SK-N-DZ (cell line): ENCODE results near the gene PCBP2. TPM values are rescaled to one million over a fixed set of nuclear protein-coding genes. Genes with fewer than 3 reads are reported as not detected.
"Not testable (repeated sequence)": the region's sequence is repeated elsewhere in the genome, so short reads cannot be mapped to it uniquely, and the experiment has no call there.

Source experiments
- DNase-seq: peaks from one replicate; pipeline ENCODE4 v3.0.0-alpha.2; 2015; ENCODE audit warnings: low spot score
- polyA plus RNA-seq, 2 experiments: library from polyadenylated mRNA; depleted of rRNA; stranded (reverse); fragments of >200 nt; gene quantifications; 2 replicates each; pipeline ENCODE4 v1.2.3, GENCODE V29; 2014

PCBP2 gene
- polyA plus RNA-seq (2014; cell fraction: cytosol; rRNA removed) = 319 and 354 TPM in 2 replicates
- 451 and 689 TPM in 2 replicates for polyA plus RNA-seq (2014; cell fraction: nucleus; rRNA removed)

DNA sequence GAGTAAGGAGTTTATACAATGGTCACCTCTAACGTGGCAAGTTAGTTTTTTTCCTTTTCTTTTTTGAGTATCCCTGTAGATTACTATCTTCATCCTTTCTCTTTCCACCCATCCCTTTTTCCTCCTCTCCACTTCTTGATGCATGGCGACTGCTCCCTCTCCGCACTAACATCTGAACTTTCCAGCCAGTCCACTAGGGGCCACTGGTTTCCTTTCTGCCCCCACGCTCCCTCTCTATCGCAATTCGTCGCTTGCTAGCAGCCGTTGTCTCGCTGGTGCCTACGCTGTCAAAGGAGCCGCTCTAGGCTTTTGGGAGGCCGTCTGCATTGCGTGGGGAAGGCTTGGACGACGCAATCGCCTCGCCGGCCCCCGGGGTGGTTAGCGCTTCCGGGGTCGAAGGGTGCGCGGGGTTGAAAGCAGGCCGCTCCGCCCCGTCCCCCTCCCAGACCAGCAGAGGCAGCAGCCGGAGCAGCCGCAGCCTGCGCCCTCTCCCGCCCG is at the start of gene PCBP2:
PCBP2 (plus strand) TSS at position 442 of the 498 bp plus-strand sequence. CDS start 2,699 bp downstream, outside the sequence.
- peak; percentile 100 for DNase-seq

- not testable (repeated sequence) for DNase-seq
Measured at GRCh38 chr12:53402351-53402750, 49.6 kb upstream of the PCBP2 start.

DNA sequence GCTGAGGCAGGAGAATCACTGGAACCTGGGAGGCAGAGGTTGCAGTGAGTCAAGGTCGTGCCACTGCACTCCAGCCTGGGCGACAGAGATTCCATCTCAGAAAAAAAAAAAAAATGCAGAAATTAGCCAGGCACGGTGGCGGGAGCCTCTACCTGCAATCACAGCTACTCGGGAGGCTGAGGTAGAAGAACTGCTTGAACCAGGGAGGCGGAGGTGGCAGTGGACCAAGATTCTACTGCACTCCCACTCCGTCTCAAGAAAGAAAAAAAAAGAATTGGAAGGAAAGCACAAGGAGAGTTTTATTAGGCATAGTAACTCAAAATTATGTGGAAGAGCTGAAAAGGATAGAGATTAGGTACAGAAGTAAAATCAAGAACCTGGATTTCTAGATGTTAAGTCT is 49.0 kb upstream of the PCBP2 start:
- no peak for DNase-seq

- no peak for DNase-seq
Measured at GRCh38 chr12:53410951-53411350, 41.0 kb upstream of the PCBP2 start.

GRCh38 chr12:53413485-53414204 is 38.3 kb upstream of the PCBP2 start:
- no peak for DNase-seq

- DNase-seq = no peak
Measured at GRCh38 chr12:53414756-53415417, 37.0 kb upstream of the PCBP2 start.

- DNase-seq = not testable (repeated sequence)
Measured at GRCh38 chr12:53415752-53416389, 36.0 kb upstream of the PCBP2 start.

DNA sequence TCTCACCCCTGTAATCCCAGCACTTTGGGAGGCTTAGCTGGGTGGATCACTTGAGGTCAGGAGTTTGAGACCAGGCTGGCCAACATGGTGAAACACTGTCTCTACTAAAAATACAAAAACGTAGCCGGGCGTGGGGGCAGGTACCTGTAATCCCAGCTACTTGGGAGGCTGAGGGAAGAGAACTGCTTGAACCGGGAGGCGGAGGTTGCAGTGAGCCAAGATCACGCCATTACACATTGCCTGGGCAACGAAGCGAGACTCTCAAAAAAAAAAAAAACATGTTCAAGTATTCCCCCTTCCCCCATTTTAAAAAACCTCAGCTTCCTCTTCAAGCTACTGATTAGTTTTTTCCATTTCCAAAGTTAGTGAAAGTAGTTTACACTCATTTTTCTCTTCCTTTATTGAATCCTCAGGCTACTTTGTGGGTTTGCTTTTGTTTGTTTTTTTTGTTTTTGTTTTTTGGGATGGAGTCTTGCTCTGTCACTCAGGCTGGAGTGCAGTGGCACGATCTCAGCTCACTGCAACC is 34.5 kb upstream of the PCBP2 start:
- DNase-seq = not testable (repeated sequence)

DNA sequence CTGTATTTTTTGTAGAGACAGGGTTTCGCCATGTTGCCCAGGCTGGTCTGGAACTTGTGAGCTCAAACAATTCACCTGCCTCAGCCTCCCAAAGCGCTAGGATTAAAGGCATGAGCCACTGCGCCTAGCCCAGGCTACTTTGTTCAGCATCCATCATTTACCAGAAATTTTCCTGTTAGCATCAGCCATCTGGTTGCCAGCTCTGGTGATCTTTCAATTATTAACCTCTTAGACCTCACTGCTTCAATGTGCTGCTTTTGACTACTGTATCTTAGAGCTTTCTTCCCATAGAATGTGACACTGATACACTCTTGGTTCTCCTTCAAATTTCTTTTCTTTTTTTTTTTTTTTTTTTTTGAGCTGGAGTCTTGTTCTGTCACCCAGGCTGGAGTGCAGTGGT is 33.7 kb upstream of the PCBP2 start:
- no peak for DNase-seq

GRCh38 chr12:53419756-53420155 is 32.1 kb upstream of the PCBP2 start:
- DNase-seq = no peak

DNA sequence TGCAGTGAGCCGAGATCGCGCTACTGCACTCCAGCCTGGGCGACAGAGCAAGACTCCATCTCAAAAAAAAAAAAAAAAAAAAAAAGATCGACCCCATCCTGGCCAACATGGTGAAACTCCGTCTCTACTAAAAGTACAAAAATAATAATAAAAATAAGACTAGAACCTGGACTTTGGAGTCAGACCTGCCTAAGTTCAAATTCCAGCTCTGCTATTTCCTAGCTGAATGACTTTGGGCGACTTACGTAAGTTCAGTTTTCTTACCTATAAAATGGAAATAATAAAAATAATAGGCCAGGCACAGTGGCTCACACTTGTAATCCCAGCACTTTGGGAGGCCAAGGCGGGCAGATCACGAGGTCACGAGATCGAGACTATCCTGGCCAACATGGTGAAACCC is 29.7 kb upstream of the PCBP2 start:
- not testable (repeated sequence) for DNase-seq

GRCh38 chr12:53423597-53423996 is 28.3 kb upstream of the PCBP2 start, which contains the start of gene AMHR2:
TSS of gene AMHR2 (plus strand) at chr12:53423855. CDS start at chr12:53423935, 80 bp downstream.
- DNase-seq = no peak

GRCh38 chr12:53424626-53425514 is 27.0 kb upstream of the PCBP2 start:
- peak; percentile 51 for DNase-seq

DNA sequence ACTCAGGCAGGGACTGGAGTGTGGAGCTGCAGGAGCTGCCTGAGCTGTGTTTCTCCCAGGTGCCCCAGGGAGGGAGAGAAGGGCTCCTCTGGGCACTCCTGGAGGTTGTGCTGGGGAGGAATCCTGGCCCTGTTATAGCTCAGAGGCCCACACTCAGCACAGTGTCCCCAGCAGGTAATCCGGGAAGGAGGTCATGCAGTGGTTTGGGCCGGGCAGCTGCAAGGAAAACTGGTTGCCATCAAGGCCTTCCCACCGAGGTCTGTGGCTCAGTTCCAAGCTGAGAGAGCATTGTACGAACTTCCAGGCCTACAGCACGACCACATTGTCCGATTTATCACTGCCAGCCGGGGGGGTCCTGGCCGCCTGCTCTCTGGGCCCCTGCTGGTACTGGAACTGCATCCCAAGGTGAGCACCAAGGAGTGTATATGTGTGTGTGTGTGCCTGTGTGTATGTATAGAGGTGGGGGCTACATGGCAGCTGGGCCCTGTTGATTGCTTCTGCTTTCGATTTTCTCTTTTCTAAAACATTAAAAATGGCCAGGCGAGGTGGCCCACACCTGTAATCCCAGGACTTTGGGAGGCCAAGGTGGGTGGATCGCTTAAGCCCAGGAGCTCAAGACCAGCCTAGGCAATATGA is 26.3 kb upstream of the PCBP2 start:
- DNase-seq = no peak

GRCh38 chr12:53427905-53428594 is 23.9 kb upstream of the PCBP2 start:
- DNase-seq = no peak

DNA sequence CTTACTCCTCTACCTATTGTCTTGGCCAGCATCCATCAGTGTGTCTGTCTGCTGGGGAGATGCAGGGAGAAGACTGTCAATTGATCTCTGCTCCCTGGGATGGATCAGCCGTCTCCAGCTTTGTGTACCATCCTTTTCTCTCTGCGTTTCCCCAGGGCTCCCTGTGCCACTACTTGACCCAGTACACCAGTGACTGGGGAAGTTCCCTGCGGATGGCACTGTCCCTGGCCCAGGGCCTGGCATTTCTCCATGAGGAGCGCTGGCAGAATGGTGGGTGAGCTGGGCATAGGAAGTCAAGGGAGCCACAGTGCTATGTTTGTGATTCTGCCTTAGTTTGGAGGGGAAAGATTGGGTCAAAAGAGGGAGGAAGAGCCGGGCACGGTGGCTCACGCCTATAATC is 23.2 kb upstream of the PCBP2 start:
- DNase-seq = no peak

DNA sequence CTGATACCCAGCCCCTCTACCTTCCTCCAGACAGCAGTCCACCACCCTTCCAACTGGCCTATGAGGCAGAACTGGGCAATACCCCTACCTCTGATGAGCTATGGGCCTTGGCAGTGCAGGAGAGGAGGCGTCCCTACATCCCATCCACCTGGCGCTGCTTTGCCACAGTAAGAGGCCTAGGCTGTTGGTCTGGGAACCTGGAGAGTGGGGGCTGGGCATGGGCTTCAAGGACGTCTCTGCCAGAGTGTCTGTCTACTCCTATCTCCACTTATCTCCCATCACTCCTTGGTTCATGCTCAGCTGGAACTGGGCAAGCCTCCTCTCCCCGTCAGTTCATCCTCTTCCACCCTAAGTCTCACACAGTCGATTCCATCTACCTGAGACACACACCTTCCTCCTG is 21.8 kb upstream of the PCBP2 start:
- DNase-seq = no peak

DNA sequence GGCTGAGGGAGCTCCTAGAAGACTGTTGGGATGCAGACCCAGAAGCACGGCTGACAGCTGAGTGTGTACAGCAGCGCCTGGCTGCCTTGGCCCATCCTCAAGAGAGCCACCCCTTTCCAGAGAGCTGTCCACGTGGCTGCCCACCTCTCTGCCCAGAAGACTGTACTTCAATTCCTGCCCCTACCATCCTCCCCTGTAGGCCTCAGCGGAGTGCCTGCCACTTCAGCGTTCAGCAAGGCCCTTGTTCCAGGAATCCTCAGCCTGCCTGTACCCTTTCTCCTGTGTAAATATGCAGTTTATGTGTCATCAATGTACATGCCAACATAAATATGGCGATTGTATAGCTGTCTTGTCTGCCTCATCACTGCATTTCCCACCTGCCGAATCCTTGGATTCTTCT is 20.7 kb upstream of the PCBP2 start:
- DNase-seq = no peak

DNA sequence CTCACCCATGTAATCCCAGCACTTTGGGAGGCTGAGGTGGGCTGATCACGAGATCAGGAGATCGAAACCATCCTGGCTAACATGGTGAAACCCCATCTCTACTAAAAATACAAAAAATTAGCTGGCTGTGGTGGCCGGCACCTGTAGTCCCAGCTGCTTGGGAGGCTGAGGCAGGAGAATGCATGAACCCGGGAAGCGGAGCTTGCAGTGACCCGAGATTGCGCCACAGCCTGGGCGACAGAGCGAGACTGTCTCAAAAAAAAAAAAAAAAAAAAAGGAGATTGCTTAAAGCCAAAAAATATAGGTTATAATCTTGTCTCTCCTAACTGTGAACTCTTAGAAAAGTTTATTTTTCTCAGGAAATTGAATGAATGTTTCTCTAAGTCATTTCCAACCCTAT is 16.6 kb upstream of the PCBP2 start:
- DNase-seq = not testable (repeated sequence)

GRCh38 chr12:53439582-53439981 is 12.3 kb upstream of the PCBP2 start:
- not testable (repeated sequence) for DNase-seq
